GM23338 (cell line): ENCODE measurements around the gene KCNK1. TPM values are rescaled to one million over a fixed set of nuclear protein-coding genes. Genes with fewer than 3 reads are reported as not detected.

Experiments used
- ATAC-seq: fragments of 200-7000 bp; cut with Tn5 transposase; 3 replicates; pipeline ENCODE4 v1.9.1; 2020
- DNase-seq: peaks from one replicate; pipeline ENCODE4 v3.0.0-alpha.2; 2015; ENCODE audit warnings: low spot score
- H2AFZ ChIP-seq: fragments of 200-600 bp; sonication (generic); 2 replicates; pipeline ENCODE4 v1.8.0; 2016; ENCODE audit warnings: antibody characterized with exemption, mild to moderate bottlenecking, moderate library complexity
- H3F3A ChIP-seq: fragments of 200-600 bp; sonication (generic); replicated peaks from 2 replicates; pipeline ENCODE4 v1.8.0; 2017; ENCODE audit warnings: antibody characterized with exemption, mixed run types, low read depth
- H3K27ac ChIP-seq: fragments of 200-600 bp; sonication (generic); 2 replicates; pipeline ENCODE4 v1.6.1; 2016; ENCODE audit warnings: low read depth
- H3K27me3 ChIP-seq: fragments of 200-600 bp; sonication (generic); 2 replicates; pipeline ENCODE4 v1.8.0; 2016; ENCODE audit warnings: mild to moderate bottlenecking, mixed run types, moderate library complexity; ENCODE audit not compliant: insufficient read depth
- H3K36me3 ChIP-seq: fragments of 200-600 bp; sonication (generic); 2 replicates; pipeline ENCODE4 v1.8.0; 2016; ENCODE audit warnings: mild to moderate bottlenecking; ENCODE audit not compliant: insufficient read depth
- H3K4me1 ChIP-seq: fragments of 200-600 bp; sonication (generic); 2 replicates; pipeline ENCODE4 v1.8.0; 2016; ENCODE audit warnings: mild to moderate bottlenecking, moderate library complexity; ENCODE audit not compliant: insufficient read depth
- H3K4me2 ChIP-seq: fragments of 200-600 bp; sonication (generic); 2 replicates; pipeline ENCODE4 v1.7.1; 2017; ENCODE audit warnings: mixed run types
- H3K4me3 ChIP-seq: fragments of 200-600 bp; sonication (generic); 2 replicates; pipeline ENCODE4 v1.6.1; 2016; ENCODE audit warnings: mixed run types
- H3K79me2 ChIP-seq: fragments of 200-600 bp; sonication (generic); replicated peaks from 2 replicates; pipeline ENCODE4 v1.8.0; 2017; ENCODE audit warnings: mild to moderate bottlenecking; ENCODE audit not compliant: insufficient read depth
- H3K9me2 ChIP-seq: fragments of 200-600 bp; sonication (generic); 2 replicates; pipeline ENCODE4 v1.8.0; 2017; ENCODE audit not compliant: insufficient read depth
- H4K20me1 ChIP-seq: fragments of 200-600 bp; sonication (generic); replicated peaks from 2 replicates; pipeline ENCODE4 v1.8.0; 2017; ENCODE audit warnings: mild to moderate bottlenecking; ENCODE audit not compliant: insufficient read depth
- H3K27ac Mint-ChIP-seq: 2 replicates; pipeline ENCODE4 v1.8.0; 2020; ENCODE audit warnings: inconsistent platforms, mild to moderate bottlenecking, moderate library complexity, mixed read lengths
- H3K27me3 Mint-ChIP-seq: 3 replicates; pipeline ENCODE4 v1.8.0; 2022; ENCODE audit warnings: low read depth, mild to moderate bottlenecking, moderate library complexity, mixed read lengths, inconsistent platforms; ENCODE audit not compliant: insufficient read depth, poor library complexity
- H3K36me3 Mint-ChIP-seq: 3 replicates; pipeline ENCODE4 v1.8.0; 2021; ENCODE audit warnings: low read depth, mild to moderate bottlenecking, inconsistent platforms, moderate library complexity, mixed read lengths
- H3K4me1 Mint-ChIP-seq: 3 replicates; pipeline ENCODE4 v1.8.0; 2020; ENCODE audit warnings: mild to moderate bottlenecking, inconsistent platforms, mixed read lengths
- H3K4me3 Mint-ChIP-seq: 3 replicates; pipeline ENCODE4 v1.8.0; 2021; ENCODE audit warnings: moderate library complexity, mild to moderate bottlenecking, inconsistent platforms, mixed read lengths
- H3K9me3 Mint-ChIP-seq: 3 replicates; pipeline ENCODE4 v1.8.0; 2020; ENCODE audit warnings: moderate library complexity, mild to moderate bottlenecking, inconsistent platforms, mixed read lengths
- CREB1 ChIP-seq: fragments of 250-450 bp; sonication (Bioruptor Pico); IDR thresholded peaks from 2 replicates; pipeline ENCODE4 v1.5.0; 2020; ENCODE audit warnings: low read depth, mild to moderate bottlenecking, moderate library complexity
- CTCF ChIP-seq, 2 experiments: fragments of 200-600 bp in 1 of 2; sonication (generic) in 1 of 2; conservative IDR thresholded peaks; 2 replicates each; pipeline versions ENCODE4 v1.5.1 to v1.6.1; 2016 to 2017; ENCODE audit warnings: antibody characterized with exemption in 2 of 2, low read depth in 2 of 2, mild to moderate bottlenecking in 2 of 2, moderate library complexity in 1 of 2
- ETS1 ChIP-seq: IDR thresholded peaks from 2 replicates; pipeline ENCODE4 v1.6.1; 2016; ENCODE audit warnings: antibody characterized with exemption
- EZH2 ChIP-seq: fragments of 200-600 bp; sonication (generic); IDR thresholded peaks from one replicate; pipeline ENCODE4 v1.8.0; 2017; ENCODE audit warnings: antibody characterized with exemption, mild to moderate bottlenecking, low read depth; ENCODE audit not compliant: unreplicated experiment
- EZH2phosphoT487 ChIP-seq: fragments of 200-600 bp; sonication (generic); IDR thresholded peaks from one replicate; pipeline ENCODE4 v1.8.1; 2018; ENCODE audit warnings: antibody characterized with exemption; ENCODE audit not compliant: unreplicated experiment
- JUNB ChIP-seq: IDR thresholded peaks from one replicate; pipeline ENCODE4 v1.6.1; 2016; ENCODE audit warnings: antibody characterized with exemption; ENCODE audit not compliant: unreplicated experiment
- NANOG ChIP-seq: IDR thresholded peaks from 2 replicates; pipeline ENCODE4 v1.6.1; 2016; ENCODE audit warnings: antibody characterized with exemption, borderline replicate concordance
- POLR2AphosphoS5 ChIP-seq: IDR thresholded peaks from 2 replicates; pipeline ENCODE4 v1.6.1; 2016; ENCODE audit warnings: antibody characterized with exemption, low read depth
- REST ChIP-seq: IDR thresholded peaks from one replicate; pipeline ENCODE4 v1.6.1; 2018; ENCODE audit warnings: antibody characterized with exemption; ENCODE audit not compliant: unreplicated experiment
- STAT1 ChIP-seq: IDR thresholded peaks from one replicate; pipeline ENCODE4 v1.6.1; 2016; ENCODE audit warnings: antibody characterized with exemption; ENCODE audit not compliant: unreplicated experiment
- ZNF114 ChIP-seq: fragments of 250-450 bp; sonication (Bioruptor Pico); IDR thresholded peaks from 2 replicates; pipeline ENCODE4 v1.5.0; 2020; ENCODE audit warnings: mild to moderate bottlenecking, moderate library complexity
- ZNF331 ChIP-seq: fragments of 250-450 bp; sonication (Bioruptor Pico); IDR thresholded peaks from 2 replicates; pipeline ENCODE4 v1.5.0; 2020; ENCODE audit warnings: low read depth, mild to moderate bottlenecking, moderate library complexity
- ZNF462 ChIP-seq: fragments of 250-450 bp; sonication (Bioruptor Pico); IDR thresholded peaks from 2 replicates; pipeline ENCODE4 v1.5.0; 2020; ENCODE audit warnings: mild to moderate bottlenecking, moderate library complexity
- polyA plus RNA-seq: library from polyadenylated mRNA; unstranded; fragments of >200 nt; fragmentation: Nextera tagmentation; extraction: Ambion mirVana; gene quantifications from 2 replicates; pipeline ENCODE4 v1.2.1, GENCODE V29; 2016
- total RNA-seq: library from RNA; depleted of rRNA; stranded (reverse); fragments of >200 nt; shearing (Covaris generic); gene quantifications from 2 replicates; pipeline ENCODE4 v1.2.3, GENCODE V29; 2014

KCNK1 gene
- total and polyA plus RNA-seq, 2 experiments from 2014 or later = 10.1 to 12.7 TPM

GRCh38 chr1:233661376-233662159 lies 47.7 kb downstream of the KCNK1 start:
- 0 out of 2 replicates have a peak, but pooled peaks cover 4% of the 10 kb centered on the region for H4K20me1 ChIP-seq
- H3K4me3 ChIP-seq = no peak overlapping the region
- no peak overlapping the region for H3K4me3 Mint-ChIP-seq
- H3K9me2 ChIP-seq = no peaks in the 10 kb centered on the region
- no peaks in the 10 kb centered on the region for H3F3A ChIP-seq
- H3K27me3 ChIP-seq = no peaks in the 10 kb centered on the region
- no peaks in the 10 kb centered on the region; the same call in 2 of the 3 replicates for H3K4me1 Mint-ChIP-seq
- ATAC-seq (no peak), DNase-seq (no peak)
- H3K79me2 ChIP-seq = no peaks in the 10 kb centered on the region
- H3K4me2 ChIP-seq = no peak overlapping the region
- no peaks in the 10 kb centered on the region for H3K4me1 ChIP-seq
- H3K27ac Mint-ChIP-seq = no peak overlapping the region
- no peak overlapping the region for H2AFZ ChIP-seq
- H3K36me3 Mint-ChIP-seq = peaks cover 3% of the 10 kb centered on the region
- peaks cover 5% of the 10 kb centered on the region; the same call in 1 of the 2 replicates for H3K36me3 ChIP-seq
- no peaks in the 10 kb centered on the region for H3K9me3 Mint-ChIP-seq
- no peaks in the 10 kb centered on the region for H3K27me3 Mint-ChIP-seq
- H3K27ac ChIP-seq = no peak overlapping the region
- TF ChIP-seq REST = no peak
- TF ChIP-seq STAT1 = no peak
- TF ChIP-seq ZNF462 = no peak
- no peak for TF ChIP-seq JUNB
- TF ChIP-seq CREB1 (CRISPR knock-in tag) = no peak
- TF ChIP-seq EZH2 = no peak
- TF ChIP-seq NANOG = no peak
- TF ChIP-seq ETS1 = no peak
- TF ChIP-seq EZH2phosphoT487 = no peak
- TF ChIP-seq ZNF331 (CRISPR knock-in tag) = no peak
- TF ChIP-seq POLR2AphosphoS5 = no peak
- no peak for TF ChIP-seq CTCF (conservative IDR thresholded peaks at IDR 0.05; ENCODE audit: low read depth in 2 of 2)
- no peak for TF ChIP-seq ZNF114 (CRISPR knock-in tag)
